ENCODE data around the gene FAM241A. TPM values are rescaled to one million over a fixed set of nuclear protein-coding genes. Genes with fewer than 3 reads are reported as not detected.
A peak's percentile ranks its signal among the peaks of the same experiment; 100 is the strongest.

Gene FAM241A
- total RNA-seq, 2 experiments from 2014 or later: 1.2 to 1.3 TPM

DNA sequence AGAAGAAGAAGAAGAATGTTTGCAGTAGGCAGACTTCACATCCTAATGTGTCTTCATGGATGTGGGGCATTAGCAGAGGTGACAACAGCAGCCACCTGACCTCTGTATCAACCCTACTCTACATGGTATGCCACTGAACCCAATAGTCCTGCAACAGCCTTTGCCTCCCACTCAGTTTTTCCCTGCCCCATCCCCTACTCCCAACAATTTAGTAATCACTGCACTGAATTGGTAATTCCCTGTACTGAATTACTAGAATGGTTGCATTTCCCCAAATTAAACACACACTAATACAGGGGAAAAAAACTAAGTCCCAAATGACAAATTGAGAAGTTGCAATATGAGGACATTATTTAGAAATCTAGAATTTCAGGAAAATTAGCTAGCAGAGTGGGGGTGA is 31.4 kb upstream of the FAM241A start:
- Mint-ChIP-seq H3K4me1 (ENCODE audit: low read depth) (peaks cover 12% of the 10 kb centered on the region), H3K27ac (no peak overlapping the region), H3K27me3 (ENCODE audit: low read depth) (no peaks in the 10 kb centered on the region), H3K9me3 (ENCODE audit: insufficient read depth) (no peaks in the 10 kb centered on the region), H3K4me3 (no peak overlapping the region), H3K36me3 (ENCODE audit: low read depth) (no peaks in the 10 kb centered on the region)
- DNase-seq (no peak), ATAC-seq (no peak)
- CTCF ChIA-PET: interaction anchor here (2.0 kb wide), 1 partner anchor 14 kb away, joined by 9 read pairs; no protein-coding TSS in a partner anchor
- POLR2A ChIA-PET: no interaction called here

DNA sequence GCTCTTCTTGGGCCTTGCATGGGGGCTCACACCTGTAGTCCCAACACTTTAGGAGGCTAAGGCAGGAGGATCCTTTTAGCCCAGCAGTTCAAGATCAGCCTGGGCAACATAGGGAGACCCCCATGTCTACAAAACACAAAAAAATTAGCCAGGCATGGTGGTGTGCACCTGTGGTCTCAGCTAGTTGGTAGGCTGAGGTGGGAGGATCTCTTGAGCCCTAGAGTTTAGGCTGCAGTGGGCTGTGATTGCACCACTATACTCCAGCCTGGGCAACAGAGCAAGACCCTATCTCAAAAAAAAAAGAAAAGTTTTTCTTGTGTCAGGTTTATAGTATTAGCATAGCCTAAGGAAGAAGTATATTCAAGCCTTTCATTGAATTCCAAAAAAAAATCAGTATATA is 30.8 kb upstream of the FAM241A start:
- DNase-seq (no peak), ATAC-seq (no peak)
- Mint-ChIP-seq H3K27ac (no peak overlapping the region), H3K36me3 (ENCODE audit: low read depth) (peaks cover 2% of the 10 kb centered on the region), H3K4me3 (no peak overlapping the region), H3K4me1 (ENCODE audit: low read depth) (peaks cover 14% of the 10 kb centered on the region), H3K27me3 (ENCODE audit: low read depth) (no peaks in the 10 kb centered on the region), H3K9me3 (ENCODE audit: insufficient read depth) (no peaks in the 10 kb centered on the region)
- ChIA-PET POLR2A (no interaction called here), CTCF (no interaction called here)

DNA sequence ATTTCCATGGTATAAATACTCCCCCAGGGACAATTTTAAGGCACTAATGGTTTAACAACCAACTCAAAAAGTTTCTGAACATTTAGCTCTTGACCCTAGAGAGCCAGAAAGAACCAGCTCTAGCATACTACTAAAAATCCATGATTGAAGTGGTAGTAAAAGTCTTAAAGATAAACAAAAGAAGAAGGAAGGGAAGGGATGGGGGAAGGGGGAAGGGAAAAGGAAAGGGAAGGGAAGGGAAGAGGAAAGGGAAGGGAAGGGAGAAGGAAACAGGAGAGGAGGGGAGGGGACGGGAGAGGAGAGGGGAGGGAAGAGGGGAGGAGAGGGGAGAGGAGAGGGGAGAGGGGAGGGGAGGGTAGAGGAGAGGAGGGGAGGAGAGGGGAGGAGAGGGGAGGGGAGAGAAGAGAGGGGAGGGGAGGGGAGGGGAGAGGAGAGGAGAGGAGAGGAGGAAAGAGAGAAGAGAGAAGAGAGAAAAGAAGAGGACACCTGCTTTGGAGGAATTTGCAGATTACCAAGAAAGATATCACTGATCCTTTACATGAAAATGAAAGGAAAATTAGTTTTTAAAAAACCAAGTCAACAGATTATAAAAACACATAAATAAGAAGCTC is 26.4 kb upstream of the FAM241A start:
- Mint-ChIP-seq H3K4me1 (ENCODE audit: low read depth) (peaks cover 17% of the 10 kb centered on the region), H3K36me3 (ENCODE audit: low read depth) (peaks cover 8% of the 10 kb centered on the region), H3K27me3 (ENCODE audit: low read depth) (no peaks in the 10 kb centered on the region), H3K4me3 (peak overlapping the region; percentile 34), H3K9me3 (ENCODE audit: insufficient read depth) (no peaks in the 10 kb centered on the region), H3K27ac (peak overlapping the region; percentile 23)
- ChIA-PET POLR2A (interaction anchor here (0.7 to 1.6 kb wide), 3 partner anchors 20 to 168 kb away, joined by 3 read pairs; no protein-coding TSS in a partner anchor), CTCF (interaction anchor here (0.9 to 1.4 kb wide), 5 partner anchors 9 to 27 kb away, joined by 3 to 4 read pairs (median 3); partner anchors contain the start of gene FAM241A)
- DNase-seq: no peak
- no peak for ATAC-seq

DNA sequence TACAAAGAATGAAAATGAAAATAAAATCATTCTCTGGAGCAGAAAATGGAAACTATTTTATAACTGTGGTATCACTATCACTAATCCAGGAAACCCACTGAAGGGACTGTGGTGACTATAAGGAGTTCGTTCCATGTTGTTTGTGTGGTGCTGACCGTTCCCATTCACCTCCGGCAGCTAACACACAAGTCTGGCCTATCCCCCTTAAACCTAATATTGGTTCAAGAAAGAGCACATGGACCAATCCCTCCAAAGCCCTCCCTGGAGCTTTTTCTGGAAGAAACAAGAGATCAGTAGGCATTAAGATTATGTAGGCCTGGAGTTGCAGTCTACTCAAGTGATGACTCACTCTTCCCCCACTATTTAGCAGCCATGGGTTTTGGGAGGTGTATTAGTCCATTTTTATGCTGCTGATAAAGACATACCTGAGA is 25.9 kb upstream of the FAM241A start:
- DNase-seq (peak; percentile 23), ATAC-seq (peak; percentile 83)
- H3K9me3 Mint-ChIP-seq (ENCODE audit: insufficient read depth): no peaks in the 10 kb centered on the region
- ChIA-PET POLR2A (interaction anchor here (1.0 to 1.6 kb wide), 2 partner anchors 19 to 167 kb away, joined by 3 read pairs; no protein-coding TSS in a partner anchor), CTCF (interaction anchor here (0.8 to 1.4 kb wide), 4 partner anchors 14 to 22 kb away, joined by 3 to 4 read pairs (median 3); no protein-coding TSS in a partner anchor)
- peak overlapping the region; percentile 68 for H3K27ac Mint-ChIP-seq
- no peaks in the 10 kb centered on the region for H3K27me3 Mint-ChIP-seq (ENCODE audit: low read depth)
- H3K4me3 Mint-ChIP-seq: peak overlapping the region; percentile 34
- peaks cover 17% of the 10 kb centered on the region for H3K4me1 Mint-ChIP-seq (ENCODE audit: low read depth)
- H3K36me3 Mint-ChIP-seq (ENCODE audit: low read depth): peaks cover 8% of the 10 kb centered on the region

DNA sequence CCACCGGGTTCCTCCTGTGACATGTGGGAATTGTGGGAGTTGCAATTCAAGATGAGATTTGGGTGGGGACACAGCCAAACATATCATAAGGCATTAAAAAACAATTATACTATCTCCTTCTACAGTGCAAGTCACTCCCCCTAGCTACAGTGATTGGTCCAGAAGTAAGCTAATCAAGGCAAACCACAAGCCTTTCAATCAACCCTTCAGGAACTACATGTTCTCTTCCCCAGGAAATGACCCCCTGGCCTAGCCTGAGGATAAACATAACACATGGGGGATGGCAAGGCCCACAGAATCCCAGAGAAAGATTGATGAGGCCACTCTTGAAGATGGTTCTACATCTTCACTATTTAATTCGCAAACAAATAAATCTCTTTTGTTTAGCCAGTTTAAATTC is 25.2 kb upstream of the FAM241A start:
- Mint-ChIP-seq H3K9me3 (ENCODE audit: insufficient read depth) (no peaks in the 10 kb centered on the region), H3K27me3 (ENCODE audit: low read depth) (peaks cover 2% of the 10 kb centered on the region), H3K27ac (no peak overlapping the region), H3K4me3 (no peak overlapping the region), H3K36me3 (ENCODE audit: low read depth) (peaks cover 8% of the 10 kb centered on the region), H3K4me1 (ENCODE audit: low read depth) (peaks cover 17% of the 10 kb centered on the region)
- DNase-seq (no peak), ATAC-seq (no peak)
- ChIA-PET POLR2A (interaction anchor here (1.6 kb wide), 1 partner anchor 167 kb away, joined by 3 read pairs; no protein-coding TSS in a partner anchor), CTCF (interaction anchor here (0.8 kb wide), 1 partner anchor 14 kb away, joined by 3 read pairs; no protein-coding TSS in a partner anchor)

DNA sequence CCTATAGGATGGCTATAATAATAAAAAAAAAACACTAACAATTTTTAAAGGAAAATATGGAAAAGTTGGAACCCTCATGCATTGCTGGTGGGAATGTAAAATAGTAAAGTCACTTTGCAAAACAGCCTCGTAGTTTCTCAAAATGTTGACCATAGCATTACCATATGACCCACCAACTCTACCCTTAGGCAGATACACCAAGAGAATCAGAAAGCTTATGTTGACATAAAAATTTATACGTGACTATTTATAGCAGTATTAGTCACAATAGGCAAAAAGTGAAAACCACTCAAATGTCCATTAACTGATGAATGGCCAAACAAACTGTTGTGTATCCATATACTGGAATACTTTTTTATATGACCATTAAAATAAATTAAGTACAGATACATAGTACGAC is 19.8 kb upstream of the FAM241A start:
- no peak overlapping the region for H3K4me3 Mint-ChIP-seq
- no peak for DNase-seq

DNA sequence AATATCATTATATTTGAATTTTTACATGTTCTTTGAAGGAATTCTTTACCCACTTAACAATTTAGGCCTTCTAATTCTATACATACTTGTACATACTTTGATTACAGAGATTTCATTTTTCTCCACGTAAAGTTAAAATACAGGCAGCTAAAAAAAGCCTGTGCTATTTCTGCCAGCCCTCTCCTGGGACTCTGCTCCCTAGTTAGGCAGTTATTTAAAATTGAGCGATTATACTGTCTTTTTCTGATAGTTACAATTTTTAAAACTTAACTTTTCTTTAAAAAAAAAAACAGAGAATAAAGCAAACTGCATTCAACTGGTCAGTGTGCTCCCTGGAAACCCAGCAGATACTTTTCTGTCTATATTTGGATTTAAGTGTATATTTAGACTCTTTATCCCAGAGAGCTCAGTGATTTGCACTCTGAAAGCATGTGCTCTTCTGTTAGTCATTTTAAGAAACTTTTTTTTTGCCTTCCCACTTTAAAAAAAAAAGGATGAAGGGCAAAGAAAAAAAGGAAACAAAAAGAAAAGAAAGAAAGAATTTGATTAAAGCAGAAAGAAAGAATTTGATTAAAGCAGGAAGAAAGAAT is 18.1 kb upstream of the FAM241A start:
- Mint-ChIP-seq H3K4me3 (no peak overlapping the region), H3K27ac (no peak overlapping the region), H3K36me3 (ENCODE audit: low read depth) (no peaks in the 10 kb centered on the region), H3K27me3 (ENCODE audit: low read depth) (peaks cover 14% of the 10 kb centered on the region), H3K9me3 (ENCODE audit: insufficient read depth) (no peaks in the 10 kb centered on the region), H3K4me1 (ENCODE audit: low read depth) (no peaks in the 10 kb centered on the region)
- ATAC-seq (no peak), DNase-seq (no peak)
- CTCF ChIA-PET: interaction anchor here (1.1 kb wide), 1 partner anchor 14 kb away, joined by 3 read pairs; no protein-coding TSS in a partner anchor
- POLR2A ChIA-PET: no interaction called here

More for the DNA sequence above, 19.8 kb upstream of the FAM241A start:
- peaks cover 2% of the 10 kb centered on the region for H3K36me3 Mint-ChIP-seq (ENCODE audit: low read depth)
- H3K9me3 Mint-ChIP-seq (ENCODE audit: insufficient read depth): no peaks in the 10 kb centered on the region
- H3K27me3 Mint-ChIP-seq (ENCODE audit: low read depth): peaks cover 14% of the 10 kb centered on the region
- POLR2A ChIA-PET: no interaction called here
- CTCF ChIA-PET: interaction anchor here (1.1 kb wide), 1 partner anchor 58 kb away, joined by 3 read pairs; no protein-coding TSS in a partner anchor
- no peaks in the 10 kb centered on the region for H3K4me1 Mint-ChIP-seq (ENCODE audit: low read depth)
- no peak overlapping the region for H3K27ac Mint-ChIP-seq
- ATAC-seq: no peak

DNA sequence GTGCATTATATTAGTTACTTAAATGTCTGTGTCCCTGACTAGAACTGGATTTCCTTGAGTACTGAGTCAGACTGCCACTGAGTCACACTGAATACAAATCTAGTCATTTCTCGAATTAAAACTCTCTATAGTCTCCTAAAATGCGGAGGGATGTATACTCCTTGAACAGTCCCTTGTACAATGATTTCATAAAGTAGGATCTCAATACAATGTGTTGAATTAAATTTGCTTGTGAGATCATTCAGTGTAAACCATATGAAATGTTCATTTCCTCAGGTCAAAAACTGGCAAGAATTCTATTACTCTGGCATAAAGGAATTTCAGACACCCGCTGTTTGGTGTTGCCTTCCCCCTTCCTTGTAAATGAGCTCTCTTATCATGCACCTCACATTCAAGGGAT is 17.5 kb upstream of the FAM241A start:
- Mint-ChIP-seq H3K36me3 (ENCODE audit: low read depth) (no peaks in the 10 kb centered on the region), H3K9me3 (ENCODE audit: insufficient read depth) (no peaks in the 10 kb centered on the region), H3K27ac (no peak overlapping the region), H3K4me1 (ENCODE audit: low read depth) (no peaks in the 10 kb centered on the region), H3K27me3 (ENCODE audit: low read depth) (peaks cover 16% of the 10 kb centered on the region), H3K4me3 (no peak overlapping the region)
- CTCF ChIA-PET: interaction anchor here (1.3 kb wide), 1 partner anchor 11 kb away, joined by 3 read pairs; no protein-coding TSS in a partner anchor
- DNase-seq: no peak
- POLR2A ChIA-PET: no interaction called here
- ATAC-seq: no peak

DNA sequence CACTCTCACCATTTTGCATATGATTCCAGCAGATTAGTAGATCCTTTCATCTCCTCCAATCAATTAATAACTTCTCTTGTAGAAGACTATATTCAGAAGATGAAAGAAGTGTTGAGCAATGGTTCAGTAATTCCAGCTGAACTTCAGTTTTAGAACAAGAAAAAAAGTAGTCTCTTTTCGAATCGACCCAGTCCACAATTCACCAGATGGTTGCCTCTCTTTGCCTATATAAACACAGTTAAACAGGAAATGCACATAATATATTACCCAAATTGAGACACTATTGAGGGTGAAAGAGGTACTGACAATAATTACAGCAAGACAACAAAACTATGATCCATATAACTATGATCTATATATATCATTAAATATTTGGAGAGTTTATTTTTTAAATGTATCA is 16.8 kb upstream of the FAM241A start:
- Mint-ChIP-seq H3K4me1 (ENCODE audit: low read depth) (no peaks in the 10 kb centered on the region), H3K4me3 (no peak overlapping the region), H3K9me3 (ENCODE audit: insufficient read depth) (no peaks in the 10 kb centered on the region), H3K27ac (no peak overlapping the region), H3K36me3 (ENCODE audit: low read depth) (no peaks in the 10 kb centered on the region), H3K27me3 (ENCODE audit: low read depth) (peaks cover 20% of the 10 kb centered on the region)
- DNase-seq (no peak), ATAC-seq (no peak)
- ChIA-PET CTCF (interaction anchor here (0.9 to 1.3 kb wide), 2 partner anchors 10 to 19 kb away, joined by 3 read pairs; no protein-coding TSS in a partner anchor), POLR2A (no interaction called here)

DNA sequence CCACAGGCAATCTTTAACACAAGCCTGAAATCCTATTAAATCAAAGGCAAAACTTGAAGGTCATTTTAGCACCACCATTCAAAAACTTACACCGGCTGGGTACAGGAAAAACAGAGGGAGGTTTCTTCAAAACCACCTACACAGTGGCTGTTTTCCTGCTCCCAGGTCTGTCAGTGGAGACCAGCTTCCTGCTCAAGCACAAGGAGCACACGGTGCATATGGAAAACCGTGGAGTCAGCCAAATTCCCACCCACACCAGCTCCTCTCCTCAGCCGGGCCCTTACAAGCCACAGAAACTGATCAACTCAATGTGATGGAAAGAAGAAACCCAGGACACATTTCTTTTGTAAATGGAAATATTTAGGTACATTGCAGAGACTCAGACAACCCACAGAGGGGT is 14.3 kb upstream of the FAM241A start:
- Mint-ChIP-seq H3K27me3 (ENCODE audit: low read depth) (peaks cover 17% of the 10 kb centered on the region), H3K4me1 (ENCODE audit: low read depth) (no peaks in the 10 kb centered on the region), H3K9me3 (ENCODE audit: insufficient read depth) (no peaks in the 10 kb centered on the region), H3K36me3 (ENCODE audit: low read depth) (no peaks in the 10 kb centered on the region), H3K4me3 (no peak overlapping the region), H3K27ac (no peak overlapping the region)
- ChIA-PET POLR2A (no interaction called here), CTCF (interaction anchor here (0.6 kb wide), 1 partner anchor 40 kb away, joined by 3 read pairs; no protein-coding TSS in a partner anchor)
- ATAC-seq (no peak), DNase-seq (no peak)

DNA sequence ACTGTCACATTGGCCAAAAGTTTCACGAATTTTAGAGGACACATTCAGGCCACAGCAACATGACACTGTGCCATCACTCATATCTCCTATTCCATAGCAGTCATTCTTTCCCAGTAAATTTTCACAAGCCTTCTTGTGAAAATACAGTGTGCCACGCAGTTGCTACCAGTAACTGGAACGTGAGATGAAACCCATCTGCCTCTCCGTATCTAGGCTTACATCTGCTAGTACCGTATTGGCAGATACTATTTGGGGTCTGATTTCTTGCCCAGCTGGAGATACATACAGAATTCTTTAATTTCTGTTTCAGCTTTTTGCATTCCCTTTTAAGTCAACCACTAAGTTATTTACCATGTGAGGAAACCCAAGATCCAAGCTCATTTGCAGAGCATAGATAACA is 8.7 kb upstream of the FAM241A start:
- Mint-ChIP-seq H3K27me3 (ENCODE audit: low read depth) (peaks cover 14% of the 10 kb centered on the region), H3K9me3 (ENCODE audit: insufficient read depth) (no peaks in the 10 kb centered on the region)
- CTCF ChIA-PET: no interaction called here

DNA sequence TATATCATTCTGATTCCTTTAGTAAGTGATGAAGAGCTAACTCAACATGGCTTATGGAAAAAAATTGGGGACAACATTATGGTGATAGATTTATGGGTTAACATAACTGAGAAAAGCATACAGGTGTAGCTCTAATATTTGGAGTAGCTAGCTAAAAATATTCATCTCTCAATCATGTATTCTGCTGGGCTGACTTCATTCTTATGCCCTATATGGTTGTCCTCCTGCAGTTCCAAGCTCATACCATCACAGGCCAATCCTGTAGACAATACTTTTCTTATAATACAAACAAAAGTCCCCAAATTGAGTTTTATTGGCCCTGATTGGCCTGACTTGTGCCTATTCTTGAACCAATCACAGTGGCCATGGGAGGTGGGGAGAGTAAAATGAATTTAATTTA is 6.7 kb upstream of the FAM241A start:
- no peak overlapping the region for H3K27ac Mint-ChIP-seq
- ChIA-PET POLR2A (interaction anchor here (1.2 kb wide), 1 partner anchor 19 kb away, joined by 3 read pairs; no protein-coding TSS in a partner anchor), CTCF (interaction anchor here (0.9 kb wide), 1 partner anchor 10 kb away, joined by 3 read pairs; no protein-coding TSS in a partner anchor)
- peaks cover 7% of the 10 kb centered on the region for H3K27me3 Mint-ChIP-seq (ENCODE audit: low read depth)
- H3K4me3 Mint-ChIP-seq: no peak overlapping the region
- no peaks in the 10 kb centered on the region for H3K36me3 Mint-ChIP-seq (ENCODE audit: low read depth)
- H3K9me3 Mint-ChIP-seq (ENCODE audit: insufficient read depth): no peaks in the 10 kb centered on the region
- DNase-seq (no peak), ATAC-seq (no peak)
- H3K4me1 Mint-ChIP-seq (ENCODE audit: low read depth): peaks cover 7% of the 10 kb centered on the region

More for the DNA sequence above, 8.7 kb upstream of the FAM241A start:
- DNase-seq (no peak), ATAC-seq (no peak)
- H3K4me3 Mint-ChIP-seq: no peak overlapping the region
- no peaks in the 10 kb centered on the region for H3K36me3 Mint-ChIP-seq (ENCODE audit: low read depth)
- H3K4me1 Mint-ChIP-seq (ENCODE audit: low read depth): peaks cover 5% of the 10 kb centered on the region
- H3K27ac Mint-ChIP-seq: no peak overlapping the region
- POLR2A ChIA-PET: no interaction called here

Data from activated CD8-positive, alpha-beta T cell treated with anti-CD3 and anti-CD28 coated beads, Interleukin-2, amount 10 ng/mL, durations not matched to agents 7 days and 5 days (primary cell).